Tibial nerve (tissue), 3 donors: ENCODE results near the gene KLF3.

Experiments used
- POLR2A ChIP-seq, 2 donors: fragments of 450-650 bp; IDR thresholded peaks; one replicate each; pipeline ENCODE4 v1.6.1; 2017; ENCODE audit warnings: antibody characterized with exemption in 2 of 2, mild to moderate bottlenecking in 2 of 2, moderate library complexity in 2 of 2
- TF ChIP-seq, protein P1 (sequence below), 5 experiments: fragments of 200-600 bp in 3 of 5; fragments of 450-650 bp in 2 of 5; sonication (generic) in 3 of 5; IDR thresholded peaks; one replicate each; pipeline ENCODE4 v1.5.1; 2016 to 2019; ENCODE audit warnings: antibody characterized with exemption in 5 of 5, mild to moderate bottlenecking in 3 of 5, moderate library complexity in 2 of 5

DNA sequence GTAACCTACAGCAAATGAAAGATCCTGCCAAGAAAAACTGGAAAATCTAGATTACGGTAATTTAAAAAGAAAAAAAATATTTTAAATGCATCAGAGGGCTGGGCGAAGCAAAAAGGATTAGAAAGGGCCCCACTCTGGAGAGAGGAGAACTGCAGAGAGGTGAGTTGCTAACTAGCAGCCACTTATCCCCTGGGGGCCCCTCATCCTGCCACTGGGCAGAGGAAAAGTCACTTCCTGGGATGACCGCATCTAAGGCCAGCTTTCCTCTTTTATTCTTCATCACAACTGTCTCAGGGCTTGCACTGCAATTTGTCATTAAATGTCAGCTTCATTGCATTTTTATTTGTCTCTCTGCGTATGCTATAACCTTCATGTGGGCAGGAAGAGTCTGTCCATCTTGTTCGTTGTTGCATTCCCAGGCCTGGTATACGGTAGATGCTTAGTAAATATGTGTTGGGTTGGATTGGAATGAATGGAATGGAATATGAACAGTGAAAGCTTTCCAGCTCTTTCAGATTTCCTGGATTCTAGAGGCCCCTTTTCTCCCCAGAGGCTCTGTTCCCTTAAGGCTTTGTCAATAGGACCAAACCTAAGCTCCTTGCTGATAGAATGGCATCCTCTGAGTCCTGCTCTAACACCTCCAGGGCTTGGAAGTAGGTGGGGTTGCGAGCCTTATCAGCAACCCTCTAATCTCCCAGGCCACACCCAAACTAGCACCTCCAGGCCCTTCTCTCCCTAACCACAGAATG, 59.9 kb downstream of the KLF3 start:
- TF ChIP-seq, protein P1, sequence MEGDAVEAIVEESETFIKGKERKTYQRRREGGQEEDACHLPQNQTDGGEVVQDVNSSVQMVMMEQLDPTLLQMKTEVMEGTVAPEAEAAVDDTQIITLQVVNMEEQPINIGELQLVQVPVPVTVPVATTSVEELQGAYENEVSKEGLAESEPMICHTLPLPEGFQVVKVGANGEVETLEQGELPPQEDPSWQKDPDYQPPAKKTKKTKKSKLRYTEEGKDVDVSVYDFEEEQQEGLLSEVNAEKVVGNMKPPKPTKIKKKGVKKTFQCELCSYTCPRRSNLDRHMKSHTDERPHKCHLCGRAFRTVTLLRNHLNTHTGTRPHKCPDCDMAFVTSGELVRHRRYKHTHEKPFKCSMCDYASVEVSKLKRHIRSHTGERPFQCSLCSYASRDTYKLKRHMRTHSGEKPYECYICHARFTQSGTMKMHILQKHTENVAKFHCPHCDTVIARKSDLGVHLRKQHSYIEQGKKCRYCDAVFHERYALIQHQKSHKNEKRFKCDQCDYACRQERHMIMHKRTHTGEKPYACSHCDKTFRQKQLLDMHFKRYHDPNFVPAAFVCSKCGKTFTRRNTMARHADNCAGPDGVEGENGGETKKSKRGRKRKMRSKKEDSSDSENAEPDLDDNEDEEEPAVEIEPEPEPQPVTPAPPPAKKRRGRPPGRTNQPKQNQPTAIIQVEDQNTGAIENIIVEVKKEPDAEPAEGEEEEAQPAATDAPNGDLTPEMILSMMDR (IDR thresholded peaks at IDR 0.05) = no peak
- no peak for TF ChIP-seq POLR2A (IDR thresholded peaks at IDR 0.05)
